Keratinocyte (primary cell): ENCODE results near the gene PRELID3B.

Experiments used
- EZH2 ChIP-seq: IDR thresholded peaks from one replicate; pipeline ENCODE4 v1.6.1; 2012; ENCODE audit warnings: inconsistent platforms, mild to moderate bottlenecking, low read length, moderate library complexity
- TF ChIP-seq, protein P1 (sequence below), 3 experiments: IDR thresholded peaks in 1 of 3; conservative IDR thresholded peaks in 1 of 3; optimal IDR thresholded peaks in 1 of 3; 2 replicates in 2 of 3; 3 replicates in 1 of 3; pipeline versions ENCODE3 to v1.5.1; 2011; ENCODE audit warnings: low read length in 3 of 3, mild to moderate bottlenecking in 3 of 3, moderate library complexity in 2 of 3, control low read depth in 1 of 3, inconsistent platforms in 1 of 3; ENCODE audit not compliant: insufficient read depth in 2 of 3; ENCODE audit errors: extremely low read depth in 1 of 3

DNA sequence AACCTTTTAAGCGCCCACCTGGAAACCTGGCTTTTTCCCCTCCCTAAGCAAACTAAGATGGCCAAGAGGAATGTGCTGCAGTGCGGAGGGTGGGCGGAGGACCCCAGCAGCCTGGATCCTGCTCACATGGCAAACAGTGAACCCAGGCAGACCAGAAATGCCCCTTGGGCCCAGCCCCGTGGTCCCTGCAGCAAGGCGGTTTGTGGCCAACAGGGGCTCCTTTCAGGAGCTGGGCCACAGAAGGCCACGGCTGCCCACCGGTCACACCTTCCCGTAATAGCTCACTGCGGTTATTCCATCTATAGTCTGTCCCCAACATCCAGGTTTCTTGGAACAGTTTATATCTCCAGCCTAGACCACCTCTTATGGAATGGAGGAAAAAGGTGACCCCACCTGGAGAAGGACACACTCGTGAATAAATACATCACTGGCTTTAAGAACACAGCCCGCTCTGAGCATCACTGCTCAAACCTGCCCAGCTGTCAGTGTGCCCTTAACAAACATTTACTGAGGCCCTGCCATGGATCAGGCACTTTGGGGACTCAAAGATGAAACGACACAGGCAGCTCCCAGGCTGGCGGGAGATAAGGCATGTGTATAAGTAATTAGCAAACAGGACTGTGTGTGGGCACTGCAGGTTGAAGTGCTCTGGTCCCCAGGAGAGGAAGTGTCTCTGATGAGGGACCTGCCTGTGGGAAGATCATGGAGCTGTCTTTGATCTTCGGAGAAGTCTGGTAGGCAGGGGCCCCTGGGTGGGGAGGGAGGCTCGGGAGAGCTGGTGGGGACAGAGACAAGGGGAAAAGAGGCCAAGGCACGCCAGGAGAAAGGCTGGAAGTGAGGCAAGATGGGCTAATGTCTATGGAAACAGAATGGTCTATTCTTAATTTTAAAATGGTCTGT lies 26.5 kb downstream of the PRELID3B start:
- TF ChIP-seq, protein P1, sequence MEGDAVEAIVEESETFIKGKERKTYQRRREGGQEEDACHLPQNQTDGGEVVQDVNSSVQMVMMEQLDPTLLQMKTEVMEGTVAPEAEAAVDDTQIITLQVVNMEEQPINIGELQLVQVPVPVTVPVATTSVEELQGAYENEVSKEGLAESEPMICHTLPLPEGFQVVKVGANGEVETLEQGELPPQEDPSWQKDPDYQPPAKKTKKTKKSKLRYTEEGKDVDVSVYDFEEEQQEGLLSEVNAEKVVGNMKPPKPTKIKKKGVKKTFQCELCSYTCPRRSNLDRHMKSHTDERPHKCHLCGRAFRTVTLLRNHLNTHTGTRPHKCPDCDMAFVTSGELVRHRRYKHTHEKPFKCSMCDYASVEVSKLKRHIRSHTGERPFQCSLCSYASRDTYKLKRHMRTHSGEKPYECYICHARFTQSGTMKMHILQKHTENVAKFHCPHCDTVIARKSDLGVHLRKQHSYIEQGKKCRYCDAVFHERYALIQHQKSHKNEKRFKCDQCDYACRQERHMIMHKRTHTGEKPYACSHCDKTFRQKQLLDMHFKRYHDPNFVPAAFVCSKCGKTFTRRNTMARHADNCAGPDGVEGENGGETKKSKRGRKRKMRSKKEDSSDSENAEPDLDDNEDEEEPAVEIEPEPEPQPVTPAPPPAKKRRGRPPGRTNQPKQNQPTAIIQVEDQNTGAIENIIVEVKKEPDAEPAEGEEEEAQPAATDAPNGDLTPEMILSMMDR (optimal IDR thresholded peaks at IDR 0.05 in 1 of 3, IDR thresholded peaks at IDR 0.05 in 1 of 3, conservative IDR thresholded peaks at IDR 0.05 in 1 of 3; ENCODE audit: extremely low read depth in 1 of 3, insufficient read depth in 2 of 3, low read length in 3 of 3) = no peak
- TF ChIP-seq EZH2 = no peak
